K562 (cell line): ENCODE measurements around the gene MRM3. TPM values are rescaled to one million over a fixed set of nuclear protein-coding genes. Genes with fewer than 3 reads are reported as not detected.
A peak's percentile ranks its signal among the peaks of the same experiment; 100 is the strongest.

Experiments used
- ARNT ChIP-seq, 2 experiments: fragments of 450-650 bp; IDR thresholded peaks; 2 replicates each; pipeline ENCODE4 v1.6.1; 2016; ENCODE audit warnings: mild to moderate bottlenecking in 1 of 2
- BHLHE40 ChIP-seq: IDR thresholded peaks from 2 replicates; pipeline ENCODE4 v1.6.1; 2011; ENCODE audit warnings: low read length, improper control_type of control experiment
- CBX1 ChIP-seq: sonication (generic); IDR thresholded peaks from 2 replicates; pipeline ENCODE4 v1.6.1; 2016; ENCODE audit warnings: antibody characterized with exemption, low read depth, mild to moderate bottlenecking
- CREBBP ChIP-seq: IDR thresholded peaks from one replicate; pipeline ENCODE4 v1.6.1; 2012; ENCODE audit warnings: low read depth, mild to moderate bottlenecking, control low read depth, inconsistent platforms, low read length
- CSDE1 ChIP-seq, 2 experiments: fragments of 450-650 bp; IDR thresholded peaks; 2 replicates each; pipeline ENCODE4 v1.6.1; 2016; ENCODE audit warnings: mild to moderate bottlenecking in 1 of 2
- HCFC1 ChIP-seq: IDR thresholded peaks from 2 replicates; pipeline ENCODE4 v1.6.1; 2012; ENCODE audit warnings: low read depth, low read length, improper control_type of control experiment
- KAT7 ChIP-seq: sonication (generic); formaldehyde crosslinking; IDR thresholded peaks from 2 replicates; pipeline ENCODE4 v1.8.0; 2022; ENCODE audit warnings: missing genetic modification reagents, mild to moderate bottlenecking, borderline replicate concordance
- MGA ChIP-seq: fragments of 450-650 bp; IDR thresholded peaks from 2 replicates; pipeline ENCODE4 v1.6.1; 2016; ENCODE audit warnings: mild to moderate bottlenecking, moderate library complexity
- MTA3 ChIP-seq: fragments of 450-650 bp; formaldehyde crosslinking; IDR thresholded peaks from 2 replicates; pipeline ENCODE4 v1.6.1; 2017; ENCODE audit warnings: mild to moderate bottlenecking, borderline replicate concordance
- MYNN ChIP-seq, 2 experiments: sonication (generic); formaldehyde crosslinking in 1 of 2; IDR thresholded peaks; 2 replicates each; pipeline versions ENCODE4 v1.5.0 to v1.6.1; 2016 to 2020; ENCODE audit warnings: antibody characterized with exemption in 1 of 2, missing genetic modification reagents in 1 of 2
- PHF20 ChIP-seq: fragments of 450-650 bp; IDR thresholded peaks from 2 replicates; pipeline ENCODE4 v1.6.1; 2018; ENCODE audit not compliant: partially characterized antibody
- RAD21 ChIP-seq, 2 experiments: fragments of 250-450 bp in 1 of 2; fragments of 450-650 bp in 1 of 2; sonication (Bioruptor Pico) in 1 of 2; formaldehyde crosslinking in 1 of 2; IDR thresholded peaks in 1 of 2; conservative IDR thresholded peaks in 1 of 2; 2 replicates each; pipeline versions ENCODE4 v1.4.0 to v1.8.0; 2020 to 2022; ENCODE audit warnings: mild to moderate bottlenecking in 2 of 2, moderate library complexity in 1 of 2
- RBM17 ChIP-seq: fragments of 200-400 bp; formaldehyde crosslinking; IDR thresholded peaks from 2 replicates; pipeline ENCODE4 v1.6.1; 2017; ENCODE audit warnings: low read depth, mild to moderate bottlenecking, low read length, borderline replicate concordance
- STAT5A ChIP-seq: IDR thresholded peaks from 2 replicates; pipeline ENCODE4 v1.6.1; 2012; ENCODE audit warnings: low read length, inconsistent platforms, borderline replicate concordance
- THAP12 ChIP-seq: fragments of 250-450 bp; sonication (Bioruptor Pico); IDR thresholded peaks from 2 replicates; pipeline ENCODE4 v1.9.0; 2021; ENCODE audit warnings: mild to moderate bottlenecking, inconsistent platforms
- polyA plus RNA-seq, 8 experiments: library from polyadenylated mRNA; depleted of rRNA in 4 of 8; stranded (reverse) in 5 of 8; unstranded in 3 of 8; fragments of >200 nt; fragmentation: Nextera tagmentation in 2 of 8; fragmentation: Illumina TruSeq in 1 of 8; extraction: Ambion mirVana in 2 of 8; extraction: Trizol in 1 of 8; gene quantifications; 2 replicates each; pipeline versions ENCODE4 v1.2.1 to v1.2.3, GENCODE V29; 2011 to 2014; ENCODE audit warnings: inconsistent platforms in 1 of 8, missing spikeins in 1 of 8
- total RNA-seq, 7 experiments: library from RNA; depleted of rRNA in 6 of 7; stranded (reverse); fragments of >200 nt in 6 of 7; fragmentation: Illumina TruSeq in 2 of 7; extraction: Trizol in 2 of 7; gene quantifications; 2 replicates each; pipeline versions ENCODE4 v1.2.1 to v1.2.3, GENCODE V29; 2011 to 2021; ENCODE audit warnings: low replicate concordance in 1 of 7

The MRM3 gene
- total and polyA plus RNA-seq, 9 of the 15 experiments (the other 6 are each of a cell fraction or from before 2014, with no cell fraction given), result 2.4 to 24.8 (median 18.3) TPM

GRCh38 chr17:751269-752001, 30.7 kb upstream of the MRM3 start (continued):
- TF ChIP-seq CBX1 (no peak), HCFC1 (no peak), STAT5A (no peak), THAP12 (no peak), CREBBP (no peak), RAD21 (CRISPR knock-in tag; conservative IDR thresholded peaks at IDR 0.05 in 1 of 2, IDR thresholded peaks at IDR 0.05 in 1 of 2) (no peak), CSDE1 (IDR thresholded peaks at IDR 0.05) (no peak), RBM17 (no peak), PHF20 (no peak), MTA3 (no peak), KAT7 (CRISPR knock-in tag) (peak; percentile 64), ARNT (IDR thresholded peaks at IDR 0.05) (no peak), BHLHE40 (peak; percentile 74), MYNN (IDR thresholded peaks at IDR 0.05) (no peak), MYNN (CRISPR knock-in tag; IDR thresholded peaks at IDR 0.05) (no peak), MGA (peak; percentile 74)
